Common myeloid progenitor, CD34-positive (primary cell): ENCODE data around the gene ABI3BP.

Experiments
- CTCF ChIA-PET: fragments of 350-600 bp; sonication (Branson Sonifier 250); formaldehyde crosslinking; loops from one replicate; lab custom pipeline; 2021; ENCODE audit warnings: antibody characterized with exemption; lab: Charles Lee
- POLR2A ChIA-PET: fragments of 350-600 bp; sonication (Branson Sonifier 250); formaldehyde crosslinking; loops from one replicate; lab custom pipeline; 2021; ENCODE audit warnings: antibody characterized with exemption; lab: Charles Lee
- DNase-seq, 3 donors: peaks; one replicate each; pipeline versions ENCODE4 v3.0.0 to v3.0.0-alpha.2; 2013
- H3K27ac ChIP-seq, 2 experiments: 1 replicate in 1 of 2; 2 replicates in 1 of 2; pipeline ENCODE4 v1.7.0; 2013; ENCODE audit warnings: inconsistent platforms in 2 of 2, low read length in 2 of 2, mild to moderate bottlenecking in 2 of 2, low read depth in 1 of 2, moderate library complexity in 1 of 2; ENCODE audit not compliant: severe bottlenecking in 2 of 2, insufficient read depth in 1 of 2, poor library complexity in 1 of 2
- H3K27me3 ChIP-seq, 5 experiments: replicated peaks in 2 of 5; 1 replicate in 3 of 5; 2 replicates in 2 of 5; pipeline versions ENCODE4 v1.6.1 to v1.7.0; 2013; ENCODE audit warnings: low read length in 4 of 5, mild to moderate bottlenecking in 2 of 5, moderate library complexity in 2 of 5, inconsistent platforms in 1 of 5; ENCODE audit not compliant: insufficient read depth in 5 of 5, control insufficient read depth in 4 of 5
- H3K36me3 ChIP-seq, 4 experiments: 1 replicate in 2 of 4; 2 replicates in 2 of 4; pipeline versions ENCODE4 v1.6.1 to v1.7.0; 2013; ENCODE audit warnings: low read length in 3 of 4, control low read depth in 1 of 4, mild to moderate bottlenecking in 1 of 4; ENCODE audit not compliant: control insufficient read depth in 4 of 4, insufficient read depth in 4 of 4
- H3K4me1 ChIP-seq, 4 experiments: 1 replicate in 3 of 4; 2 replicates in 1 of 4; pipeline versions ENCODE4 v1.6.1 to v1.7.1; 2013; ENCODE audit warnings: low read length in 3 of 4, mild to moderate bottlenecking in 3 of 4, control low read depth in 1 of 4, inconsistent platforms in 1 of 4, moderate library complexity in 1 of 4; ENCODE audit not compliant: control insufficient read depth in 4 of 4, insufficient read depth in 4 of 4; ENCODE audit errors: control extremely low read depth in 1 of 4
- H3K4me3 ChIP-seq, 7 experiments: 1 replicate in 4 of 7; 2 replicates in 3 of 7; pipeline versions ENCODE4 v1.5.1 to v1.7.0; 2013; ENCODE audit warnings: mild to moderate bottlenecking in 7 of 7, low read length in 6 of 7, moderate library complexity in 6 of 7, inconsistent platforms in 2 of 7, low read depth in 2 of 7, control low read depth in 1 of 7; ENCODE audit not compliant: insufficient read depth in 4 of 7, control insufficient read depth in 1 of 7; ENCODE audit errors: extremely low read depth in 1 of 7
- H3K9me3 ChIP-seq, 5 experiments: 1 replicate in 4 of 5; 2 replicates in 1 of 5; pipeline versions ENCODE4 v1.6.1 to v1.7.1; 2013; ENCODE audit warnings: low read length in 4 of 5, mild to moderate bottlenecking in 2 of 5, inconsistent platforms in 1 of 5, low read depth in 1 of 5, moderate library complexity in 1 of 5; ENCODE audit not compliant: control insufficient read depth in 4 of 5, insufficient read depth in 2 of 5; ENCODE audit errors: control extremely low read depth in 1 of 5
- WGBS: methylation state at CpG from one replicate; pipeline ENCODE4 v1.1.5; 2013; ENCODE audit not compliant: insufficient coverage; 5-methylcytosine and 5-hydroxymethylcytosine counted together

The ABI3BP gene

DNA sequence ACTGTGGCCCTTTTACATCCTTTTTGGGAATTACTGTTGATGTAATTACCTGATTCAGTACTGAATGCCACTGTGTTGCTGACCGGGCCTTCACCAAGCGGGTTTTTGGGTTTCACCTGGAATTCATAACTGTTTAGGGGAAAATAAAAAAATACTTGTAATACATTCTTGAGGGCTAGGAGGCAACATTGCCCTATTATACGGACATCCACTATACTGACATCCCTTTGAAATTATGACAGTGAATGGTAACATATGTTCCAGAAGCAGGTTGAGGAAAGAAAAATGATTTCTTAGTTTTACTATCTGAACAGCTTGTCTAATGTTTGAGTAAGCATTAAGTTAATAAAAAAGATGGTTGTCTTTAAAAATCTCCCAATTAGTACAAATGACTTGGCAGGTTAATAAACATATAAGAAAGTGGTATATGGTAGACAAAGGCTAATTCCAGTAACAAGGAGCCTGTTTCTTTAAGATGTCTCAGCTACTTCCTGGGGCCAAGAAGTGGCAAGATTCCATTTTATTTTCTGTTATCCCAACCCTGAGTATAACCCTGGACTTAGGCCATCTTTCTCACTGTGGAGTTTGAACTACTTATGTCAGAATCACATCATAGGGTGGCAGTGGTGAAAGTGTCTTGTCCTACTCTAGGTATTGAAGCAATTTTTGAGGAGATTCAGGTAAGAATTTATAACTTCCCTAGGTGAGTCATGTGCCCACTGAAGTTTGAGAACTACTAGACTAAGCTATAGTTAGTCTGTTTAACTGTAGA, 238.5 kb downstream of the ABI3BP start:
- no peak overlapping the region for H3K4me3 ChIP-seq
- H3K27ac ChIP-seq = no peak overlapping the region

DNA sequence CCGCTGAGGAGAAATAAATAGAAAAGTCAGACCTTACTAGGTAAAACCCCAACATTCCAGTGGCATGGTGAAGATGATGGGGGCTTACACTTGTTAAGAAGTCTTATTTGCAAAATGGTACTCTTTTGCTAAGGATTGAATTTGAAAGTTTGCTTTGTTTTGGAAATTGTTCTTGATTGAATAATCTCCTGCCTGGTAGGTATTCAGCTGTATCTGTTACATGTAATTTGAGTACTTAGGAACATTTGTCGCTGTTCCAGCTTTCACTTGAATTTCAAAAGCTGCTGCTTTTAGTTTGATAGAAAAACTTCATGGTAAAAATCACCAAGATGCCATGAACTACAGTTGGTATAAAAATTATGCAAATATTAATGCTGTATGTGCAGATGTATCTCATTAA, 239.4 kb downstream of the ABI3BP start:
- no peaks in the 10 kb centered on the region for H3K9me3 ChIP-seq
- POLR2A ChIA-PET = no interaction called here
- H3K27ac ChIP-seq = no peak overlapping the region
- H3K27me3 ChIP-seq = no peaks in the 10 kb centered on the region
- H3K4me1 ChIP-seq = no peaks in the 10 kb centered on the region
- peaks cover 12 to 51% (median 36%) of the 10 kb centered on the region in 4 experiments for H3K36me3 ChIP-seq
- no peak for DNase-seq
- H3K4me3 ChIP-seq = no peak overlapping the region
- CTCF ChIA-PET = interaction anchor here (1.2 to 2.1 kb wide), 5 partner anchors 11 to 133 kb away, joined by 3 to 4 read pairs (median 3); no protein-coding TSS in a partner anchor
- 100% methylated on average over 1 of the region's 2 CpGs for WGBS

More for the DNA sequence above, 238.5 kb downstream of the ABI3BP start:
- WGBS = 62% methylated on average over 2 of the region's 3 CpGs
- POLR2A ChIA-PET = no interaction called here
- Histone ChIP-seq H3K27me3 (no peaks in the 10 kb centered on the region), H3K4me1 (no peaks in the 10 kb centered on the region), H3K36me3 (peaks cover 12 to 42% (median 30%) of the 10 kb centered on the region in 4 experiments), H3K9me3 (no peaks in the 10 kb centered on the region)
- no peak for DNase-seq
- CTCF ChIA-PET = interaction anchor here (1.2 to 2.1 kb wide), 4 partner anchors 12 to 132 kb away, joined by 3 to 4 read pairs (median 3); no protein-coding TSS in a partner anchor

DNA sequence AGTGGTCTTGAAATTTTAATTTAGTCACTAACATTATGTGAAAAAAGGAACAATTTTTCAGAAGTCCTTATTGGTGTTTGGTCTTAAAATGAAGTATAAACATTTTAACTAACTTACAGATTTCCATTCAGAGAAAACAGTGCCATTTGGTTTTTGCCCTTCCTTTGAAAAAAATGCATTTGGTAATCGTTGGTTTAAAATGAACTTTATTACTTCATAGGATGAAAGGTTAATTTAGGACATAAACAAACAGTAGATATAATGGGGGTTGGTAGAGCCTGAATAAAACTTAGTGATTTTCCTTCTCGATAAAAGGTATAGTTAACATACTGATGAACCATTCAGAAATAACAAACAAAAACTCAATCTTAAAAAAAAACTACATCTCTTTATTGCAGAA, 244.3 kb downstream of the ABI3BP start:
- ChIA-PET CTCF (interaction anchor here (1.5 kb wide), 1 partner anchor 10 kb away, joined by 5 read pairs; no protein-coding TSS in a partner anchor), POLR2A (no interaction called here)
- H3K27ac ChIP-seq = no peak overlapping the region
- no peaks in the 10 kb centered on the region for H3K27me3 ChIP-seq
- H3K36me3 ChIP-seq = peaks cover 27 to 83% (median 56%) of the 10 kb centered on the region in 4 experiments
- no peaks in the 10 kb centered on the region for H3K9me3 ChIP-seq
- DNase-seq = no peak
- no peaks in the 10 kb centered on the region for H3K4me1 ChIP-seq
- WGBS = no CpG with 5 or more reads among the region's 2 CpGs
- no peak overlapping the region for H3K4me3 ChIP-seq

DNA sequence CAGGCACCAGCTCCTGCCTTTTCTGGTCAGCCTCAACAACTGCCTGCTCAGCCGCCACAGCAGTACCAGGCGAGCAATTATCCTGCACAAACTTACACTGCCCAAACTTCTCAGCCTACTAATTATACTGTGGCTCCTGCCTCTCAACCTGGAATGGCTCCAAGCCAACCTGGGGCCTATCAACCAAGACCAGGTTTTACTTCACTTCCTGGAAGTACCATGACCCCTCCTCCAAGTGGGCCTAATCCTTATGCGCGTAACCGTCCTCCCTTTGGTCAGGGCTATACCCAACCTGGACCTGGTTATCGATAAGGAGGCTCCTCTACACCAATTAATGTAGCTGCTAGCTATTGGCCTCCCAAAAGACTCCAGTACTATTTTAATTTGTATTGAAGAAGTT, 245.0 kb downstream of the ABI3BP start:
- ChIA-PET CTCF (interaction anchor here (1.5 to 3.0 kb wide), 2 partner anchors 9 to 12 kb away, joined by 5 to 10 read pairs; no protein-coding TSS in a partner anchor), POLR2A (no interaction called here)
- H3K4me3 ChIP-seq = no peak overlapping the region
- peaks cover 25 to 78% (median 51%) of the 10 kb centered on the region in 4 experiments for H3K36me3 ChIP-seq
- no peaks in the 10 kb centered on the region for H3K27me3 ChIP-seq
- no peaks in the 10 kb centered on the region for H3K4me1 ChIP-seq
- H3K9me3 ChIP-seq = no peaks in the 10 kb centered on the region
- DNase-seq = no peak
- 100% methylated on average over 3 of the region's 6 CpGs for WGBS
- H3K27ac ChIP-seq = no peak overlapping the region

- ChIA-PET CTCF (interaction anchor here (1.3 to 3.0 kb wide), 2 partner anchors 14 to 51 kb away, joined by 4 to 10 read pairs; no protein-coding TSS in a partner anchor), POLR2A (no interaction called here)
- no peak overlapping the region for H3K27ac ChIP-seq
- 100% methylated on average over 2 of the region's 3 CpGs for WGBS
- no peak for DNase-seq
- no peaks in the 10 kb centered on the region for H3K4me1 ChIP-seq
- no peak overlapping the region for H3K4me3 ChIP-seq
- H3K9me3 ChIP-seq = no peaks in the 10 kb centered on the region
- H3K27me3 ChIP-seq = no peaks in the 10 kb centered on the region
- H3K36me3 ChIP-seq = peaks cover 19 to 77% (median 48%) of the 10 kb centered on the region in 4 experiments
These were observed 247.1 kb downstream of the ABI3BP start for GRCh38 chr3:100746092-100746491.

GRCh38 chr3:100745617-100746016, 247.6 kb downstream of the ABI3BP start:
- DNase-seq = no peak
- POLR2A ChIA-PET = no interaction called here
- Histone ChIP-seq H3K9me3 (no peaks in the 10 kb centered on the region), H3K27ac (no peak overlapping the region), H3K4me1 (no peaks in the 10 kb centered on the region), H3K27me3 (no peaks in the 10 kb centered on the region), H3K4me3 (no peak overlapping the region), H3K36me3 (peaks cover 19 to 79% (median 46%) of the 10 kb centered on the region in 4 experiments)
- CTCF ChIA-PET = interaction anchor here (1.3 to 3.0 kb wide), 2 partner anchors 15 to 51 kb away, joined by 4 to 10 read pairs; no protein-coding TSS in a partner anchor

GRCh38 chr3:100744671-100745070, 248.6 kb downstream of the ABI3BP start:
- H3K27ac ChIP-seq = no peak overlapping the region
- WGBS = no CpG with 5 or more reads among the region's 2 CpGs
- ChIA-PET POLR2A (no interaction called here), CTCF (interaction anchor here (2.2 kb wide), 1 partner anchor 26 kb away, joined by 5 read pairs; no protein-coding TSS in a partner anchor)
- no peaks in the 10 kb centered on the region for H3K4me1 ChIP-seq
- H3K27me3 ChIP-seq = no peaks in the 10 kb centered on the region
- H3K36me3 ChIP-seq = peaks cover 26 to 80% (median 50%) of the 10 kb centered on the region in 4 experiments
- no peak overlapping the region for H3K4me3 ChIP-seq
- DNase-seq = no peak
- no peaks in the 10 kb centered on the region for H3K9me3 ChIP-seq
